Measurements from ENCODE around the gene TUBA4B.

The TUBA4B gene

GRCh38 chr2:219218732-219219701, 34.0 kb upstream of the TUBA4B start, which contains the start of gene ABCB6:
TSS of gene ABCB6 (minus strand) at chr2:219218958. CDS start at chr2:219218673, 285 bp downstream.
- peak; percentile 59 for DNase-seq

DNA sequence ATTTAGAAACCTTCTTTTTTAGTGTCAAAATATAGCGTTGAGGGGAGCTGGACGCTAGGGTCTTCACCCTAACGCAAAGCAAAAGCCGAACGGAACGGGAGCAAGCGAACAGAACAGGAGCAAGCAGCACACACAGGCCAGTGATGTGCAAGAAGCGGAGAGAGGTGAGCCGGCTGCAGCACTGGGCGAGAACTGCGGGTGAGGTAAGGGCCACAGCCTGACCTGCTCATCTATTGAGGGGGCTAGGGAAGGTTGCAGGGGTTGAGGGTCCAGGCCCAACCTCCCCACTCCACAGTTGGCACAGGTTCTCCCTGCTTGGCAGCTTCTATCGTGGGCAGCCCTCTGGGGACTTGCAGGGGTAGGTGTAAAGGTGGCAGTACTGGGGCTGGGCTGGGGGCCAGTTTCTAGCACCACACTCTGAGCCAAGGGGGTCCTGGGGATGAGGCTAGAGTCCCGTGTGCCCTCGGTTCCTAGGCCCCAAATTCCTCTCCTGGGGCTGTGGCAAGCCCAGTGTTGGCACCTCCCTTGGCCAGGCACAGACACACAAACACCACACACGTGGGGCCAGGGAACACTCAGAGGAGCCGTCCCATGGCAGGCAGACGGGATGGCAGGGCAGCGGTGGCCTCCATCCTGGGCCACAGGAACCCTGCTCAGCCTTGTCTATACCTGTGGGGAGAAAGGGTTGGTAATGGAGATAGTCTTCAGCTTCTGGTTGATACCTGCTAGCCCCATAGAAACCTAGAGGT, 33.1 kb upstream of the TUBA4B start:
- no peak for DNase-seq

DNA sequence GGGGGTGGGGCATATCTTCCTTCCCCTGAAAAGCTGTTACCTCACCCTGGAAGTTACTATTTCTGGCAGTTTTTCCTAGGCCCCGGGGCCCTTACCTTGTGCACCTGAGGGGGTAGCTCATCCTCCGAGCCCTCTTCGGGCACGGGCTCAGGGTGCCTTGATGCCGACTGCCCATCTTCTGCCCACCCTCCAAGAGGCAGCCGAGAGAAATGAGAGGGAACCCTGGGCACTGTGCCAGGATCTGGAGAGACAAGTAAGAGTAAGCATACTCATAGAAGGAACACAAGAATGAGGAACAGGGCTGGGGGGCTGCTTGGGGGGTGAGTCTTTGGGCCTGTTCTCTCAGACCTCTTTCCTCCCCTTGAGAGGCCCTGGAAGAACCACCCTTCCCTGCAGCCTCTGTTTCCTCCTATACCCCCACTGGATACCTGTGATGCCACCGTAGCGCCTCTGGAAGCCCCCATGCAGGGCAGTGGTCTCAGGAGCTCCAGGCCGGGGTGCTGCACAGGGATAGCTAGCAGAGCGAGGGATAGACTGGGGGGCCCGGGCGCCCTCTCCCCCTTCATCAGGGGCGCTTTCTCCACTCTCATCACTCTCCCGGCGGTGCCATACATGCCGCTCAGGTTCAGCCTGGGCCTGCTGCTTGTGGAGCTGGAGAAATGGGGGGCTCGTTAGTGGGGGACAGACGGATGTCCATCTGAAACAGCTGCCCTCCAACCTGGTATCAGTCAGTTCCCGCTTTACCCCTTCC, 32.2 kb upstream of the TUBA4B start:
- DNase-seq: no peak

DNA sequence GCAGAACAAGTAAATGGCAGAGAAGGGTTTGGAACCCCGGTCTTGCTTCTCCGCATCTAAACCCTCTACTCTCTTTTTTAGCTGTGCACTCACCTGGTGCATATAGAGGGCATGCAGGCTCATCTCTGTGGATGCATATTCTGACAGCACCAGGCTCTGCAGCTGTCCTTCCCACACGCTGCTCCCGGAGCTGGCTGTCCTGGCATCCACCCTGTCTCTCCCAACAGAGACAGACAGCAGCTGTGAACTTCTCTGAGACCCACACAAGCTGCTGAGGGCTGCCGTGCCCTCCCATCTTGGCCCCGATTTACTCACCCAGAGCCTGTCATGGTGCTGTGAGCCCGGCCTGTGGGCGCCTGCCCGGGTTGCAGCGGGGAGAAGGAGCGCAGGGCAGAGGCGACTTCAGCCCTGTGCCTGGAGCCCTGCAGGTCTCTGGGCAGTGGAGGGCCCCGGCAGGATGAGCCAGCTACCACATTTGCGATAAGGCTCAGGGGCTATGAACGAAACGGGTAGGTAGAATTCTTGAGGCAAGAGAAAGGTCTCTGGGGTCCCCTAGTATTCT, 31.0 kb upstream of the TUBA4B start:
- no peak for DNase-seq

GRCh38 chr2:219223831-219224610, 29.0 kb upstream of the TUBA4B start:
- no peak for DNase-seq

- DNase-seq: no peak
Measured at GRCh38 chr2:219225350-219225749, 27.7 kb upstream of the TUBA4B start.

DNA sequence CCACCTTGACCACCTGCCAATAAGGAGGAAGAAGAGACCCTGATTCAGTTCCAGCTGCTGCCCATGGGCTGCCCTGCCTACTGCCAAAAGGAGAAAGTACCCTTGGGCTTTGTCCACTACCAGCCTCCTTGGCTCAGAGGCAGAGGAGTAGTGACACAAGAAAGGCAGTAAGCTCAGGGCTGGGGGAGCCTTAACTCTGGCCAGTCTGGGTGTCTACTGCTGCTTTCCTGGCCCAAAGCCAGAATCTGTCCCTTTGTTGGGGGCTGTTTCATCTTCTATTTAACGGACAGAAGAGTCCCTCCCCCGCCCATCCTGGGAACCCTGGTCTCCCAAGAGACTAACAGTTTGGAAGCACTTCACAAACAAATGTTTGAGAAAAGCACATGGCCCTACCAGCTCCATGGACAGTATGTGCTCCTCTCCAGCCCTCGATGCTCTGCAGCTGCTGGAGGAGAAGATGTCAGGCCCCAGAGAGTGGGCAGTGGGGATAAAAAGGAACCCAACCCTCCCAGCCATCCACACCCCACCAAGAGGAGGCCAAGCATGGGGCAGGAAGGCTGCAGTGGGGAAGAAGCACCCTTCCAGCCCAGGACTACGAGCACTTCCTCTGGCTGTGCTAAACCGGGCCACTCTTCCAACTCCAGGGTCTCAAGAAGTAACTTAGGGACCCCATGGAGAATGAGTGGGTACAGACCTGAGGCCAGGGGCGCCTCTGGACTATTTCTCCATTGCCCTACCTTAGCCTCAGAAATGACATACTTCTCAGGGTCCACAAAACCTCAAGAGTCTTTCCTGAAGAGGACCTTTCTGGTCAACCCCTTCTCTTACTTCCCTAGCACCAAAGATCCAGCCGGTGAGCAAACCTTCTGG, 24.8 kb upstream of the TUBA4B start:
- no peak for DNase-seq

- no peak for DNase-seq
Measured at GRCh38 chr2:219228911-219229304, 24.1 kb upstream of the TUBA4B start.

DNA sequence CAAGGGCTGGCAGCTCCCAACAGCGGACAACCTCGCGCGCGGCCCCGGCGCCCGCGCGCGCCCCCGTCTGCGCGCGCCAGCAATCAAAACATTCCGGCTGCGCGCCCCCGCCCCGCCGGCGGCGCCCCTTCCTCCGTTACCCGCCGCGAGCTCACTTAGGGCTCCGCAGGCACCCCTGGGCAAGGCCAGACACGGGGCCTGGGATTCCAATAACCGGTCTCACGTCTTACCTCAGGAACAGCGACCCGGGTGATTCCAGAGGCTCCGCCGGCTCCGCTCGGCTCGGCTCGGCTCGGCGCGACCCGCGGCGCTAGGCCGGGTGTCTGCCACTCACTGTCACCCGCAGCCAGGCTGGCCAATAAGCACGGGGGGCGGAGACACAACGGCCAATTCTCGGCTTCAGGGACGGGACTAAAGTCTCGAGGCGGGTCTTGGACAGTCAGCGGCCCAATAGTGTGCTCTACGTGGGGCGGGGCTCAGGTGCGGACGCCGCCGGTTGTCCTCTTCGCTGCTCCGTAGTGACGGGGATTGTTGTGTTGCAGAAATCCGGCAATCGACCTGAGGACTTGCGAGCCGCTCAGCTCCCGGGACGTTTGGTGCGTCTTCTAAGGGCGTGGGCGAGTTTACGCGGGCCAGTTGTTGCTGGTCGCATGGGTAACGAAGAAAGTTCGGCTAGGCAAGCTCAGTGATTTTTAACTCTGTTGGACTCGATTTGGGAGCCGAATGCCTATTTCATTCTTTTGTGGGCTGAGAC, 23.6 kb upstream of the TUBA4B start, which contains the start of the genes ANKZF1 and ATG9A:
ANKZF1 (plus strand) TSS at position 502 of the 754 bp plus-strand sequence. CDS start 452 bp downstream, outside the sequence.
ATG9A (minus strand) TSS at position 332 of the 754 bp plus-strand sequence. CDS start 1,612 bp downstream, outside the sequence.
- DNase-seq: peak; percentile 89

DNA sequence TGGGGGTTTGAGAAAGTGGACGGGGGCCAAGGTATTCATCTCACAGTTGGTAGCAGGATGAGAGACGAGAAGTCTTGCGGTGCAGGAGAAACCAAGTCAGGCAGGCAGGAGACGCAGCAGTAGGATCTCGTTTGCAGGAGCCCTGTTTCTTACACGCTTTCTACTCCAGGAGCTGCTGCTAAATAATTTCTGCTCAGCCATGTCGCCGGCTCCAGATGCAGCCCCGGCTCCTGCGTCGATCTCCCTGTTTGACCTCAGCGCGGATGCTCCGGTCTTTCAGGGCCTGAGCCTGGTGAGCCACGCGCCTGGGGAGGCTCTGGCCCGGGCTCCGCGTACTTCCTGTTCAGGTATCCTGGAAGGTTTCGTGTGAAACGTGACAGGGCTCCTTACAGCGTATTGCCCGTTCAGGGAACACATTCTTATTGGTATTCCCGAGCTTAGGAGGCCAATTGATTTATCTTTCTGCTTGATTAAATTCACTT, 22.9 kb upstream of the TUBA4B start:
- DNase-seq: no peak

- no peak for DNase-seq
Measured at GRCh38 chr2:219234331-219234730, 18.7 kb upstream of the TUBA4B start.

DNA sequence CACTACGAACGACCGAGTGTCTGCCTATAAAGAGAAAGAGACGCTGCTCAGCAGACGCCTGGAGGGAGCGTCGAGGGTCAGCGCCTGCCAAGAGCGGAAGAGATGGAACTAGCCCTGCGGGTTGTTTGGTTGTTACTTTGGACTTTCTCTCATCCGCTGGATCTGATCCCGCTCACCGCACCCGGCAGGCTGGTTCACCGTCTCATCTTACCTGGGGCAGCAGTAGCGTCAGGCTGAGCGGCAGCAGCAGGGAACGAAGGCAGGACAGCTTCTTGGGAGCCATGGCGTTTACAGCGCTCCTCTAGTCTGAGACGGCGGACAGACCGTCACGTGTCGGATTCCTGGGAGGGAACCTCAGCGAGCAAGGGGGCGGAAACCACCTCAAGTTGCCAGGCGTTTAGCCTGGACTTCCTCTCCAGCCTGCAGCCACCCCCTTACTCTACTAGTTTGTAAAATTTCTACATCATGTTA, 9.7 kb upstream of the TUBA4B start:
- DNase-seq: no peak

GRCh38 chr2:219244789-219245147, 8.3 kb upstream of the TUBA4B start:
- DNase-seq: no peak

DNA sequence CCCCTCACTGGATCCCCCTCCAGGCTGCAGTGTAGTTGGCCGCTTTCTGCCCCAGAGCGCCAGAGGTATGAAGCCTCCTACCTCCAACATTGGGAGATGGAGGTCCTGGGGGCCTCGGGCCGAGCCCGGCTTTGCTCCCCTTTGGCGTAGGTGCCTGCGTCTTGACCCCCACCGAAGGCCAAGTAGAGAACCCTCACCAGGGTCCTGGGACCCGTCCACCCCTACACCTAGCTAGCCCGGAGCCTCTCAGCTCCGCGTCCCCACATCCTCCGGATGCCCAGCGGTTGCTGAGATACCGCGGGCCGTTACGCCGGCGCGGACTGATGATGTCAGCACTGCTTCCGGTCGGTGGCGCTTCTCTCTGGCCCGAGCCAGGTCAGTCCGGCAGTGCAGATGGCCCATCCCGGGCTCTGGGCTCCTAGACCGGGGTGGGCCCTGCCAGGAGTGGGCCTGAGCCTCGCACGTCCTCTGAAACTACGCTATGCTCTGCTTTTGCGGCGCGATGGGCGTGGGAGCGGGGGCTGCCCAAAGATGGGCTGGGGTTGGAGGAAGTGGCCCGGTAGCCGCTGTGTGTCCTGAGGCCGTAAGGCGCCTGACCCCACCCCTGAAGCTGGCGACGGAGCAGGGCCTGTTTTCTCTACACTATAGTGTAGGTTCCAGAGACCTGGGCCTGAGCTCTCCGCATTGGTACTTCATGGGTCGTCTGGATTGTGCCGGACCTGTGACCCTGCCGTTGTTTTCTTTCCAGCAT, 7.7 kb upstream of the TUBA4B start, which contains the start of the genes GLB1L and STK16:
GLB1L (minus strand) TSS at position 297 of the 751 bp plus-strand sequence. CDS start 1,871 bp downstream, outside the sequence.
STK16 (plus strand) TSS at position 332 of the 751 bp plus-strand sequence. CDS start 521 bp downstream, outside the sequence.
- peak; percentile 74 for DNase-seq

DNA sequence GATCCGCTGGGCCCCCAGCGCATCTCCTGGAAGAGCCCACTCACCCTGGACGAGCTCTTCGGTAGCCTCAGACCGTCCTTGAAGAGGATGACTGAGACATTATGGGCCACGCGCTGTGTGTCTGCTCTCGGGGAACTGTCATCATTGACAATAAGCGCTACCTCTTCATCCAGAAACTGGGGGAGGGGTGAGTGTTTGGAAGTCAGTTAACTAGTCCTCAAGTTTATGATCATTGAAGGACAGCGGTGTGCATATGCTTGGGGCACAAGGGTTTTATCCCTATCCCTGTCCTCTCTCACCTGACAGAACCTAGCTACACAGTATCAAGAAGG, 7.2 kb upstream of the TUBA4B start:
- DNase-seq: no peak

DNA sequence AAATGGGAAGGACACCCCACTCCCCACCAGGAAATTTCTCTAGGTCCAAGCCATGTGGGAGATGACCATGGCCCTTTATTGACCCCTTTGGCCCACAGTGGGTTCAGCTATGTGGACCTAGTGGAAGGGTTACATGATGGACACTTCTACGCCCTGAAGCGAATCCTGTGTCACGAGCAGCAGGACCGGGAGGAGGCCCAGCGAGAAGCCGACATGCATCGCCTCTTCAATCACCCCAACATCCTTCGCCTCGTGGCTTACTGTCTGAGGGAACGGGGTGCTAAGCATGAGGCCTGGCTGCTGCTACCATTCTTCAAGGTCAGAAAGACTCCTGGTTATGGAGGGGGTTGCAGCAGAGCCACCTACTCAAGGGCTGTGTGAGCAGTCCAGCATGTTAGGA, 6.5 kb upstream of the TUBA4B start:
- no peak for DNase-seq

DNA sequence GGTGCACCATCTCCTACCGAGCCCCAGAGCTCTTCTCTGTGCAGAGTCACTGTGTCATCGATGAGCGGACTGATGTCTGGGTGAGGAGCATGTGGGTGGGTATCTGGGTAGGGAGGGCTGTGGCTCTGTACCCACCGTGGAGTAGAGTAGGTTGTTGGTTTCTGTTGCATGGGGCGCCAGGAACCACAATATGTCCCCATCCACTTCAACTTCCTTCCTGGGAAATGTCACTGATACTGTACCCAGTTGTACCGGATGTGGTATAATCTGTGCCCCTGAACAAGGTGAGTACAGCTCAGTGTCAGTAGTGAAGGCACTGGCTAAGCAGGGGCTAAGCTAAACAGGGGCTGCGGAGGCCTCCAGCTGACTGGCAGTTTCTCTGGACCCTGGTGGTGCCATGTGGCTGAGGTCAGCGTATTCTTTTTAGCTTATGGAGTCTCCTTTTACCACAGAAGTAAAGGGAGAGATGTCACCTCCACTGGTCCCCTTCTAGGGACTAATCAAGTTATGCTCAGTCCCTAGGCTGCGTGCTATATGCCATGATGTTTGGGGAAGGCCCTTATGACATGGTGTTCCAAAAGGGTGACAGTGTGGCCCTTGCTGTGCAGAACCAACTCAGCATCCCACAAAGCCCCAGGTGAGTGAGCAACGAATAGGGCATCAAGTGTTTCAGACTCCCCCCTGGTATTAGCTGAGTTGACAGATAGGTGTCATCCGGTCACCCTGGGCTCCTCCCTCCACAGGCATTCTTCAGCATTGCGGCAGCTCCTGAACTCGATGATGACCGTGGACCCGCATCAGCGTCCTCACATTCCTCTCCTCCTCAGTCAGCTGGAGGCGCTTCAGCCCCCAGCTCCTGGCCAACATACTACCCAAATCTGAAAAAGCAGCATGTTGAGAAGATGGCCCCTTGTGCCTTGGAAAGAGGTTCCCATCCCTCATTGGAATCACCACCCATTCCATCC, 5.1 kb upstream of the TUBA4B start:
- no peak for DNase-seq
